ENCODE measurements around the gene CDC26.

DNA sequence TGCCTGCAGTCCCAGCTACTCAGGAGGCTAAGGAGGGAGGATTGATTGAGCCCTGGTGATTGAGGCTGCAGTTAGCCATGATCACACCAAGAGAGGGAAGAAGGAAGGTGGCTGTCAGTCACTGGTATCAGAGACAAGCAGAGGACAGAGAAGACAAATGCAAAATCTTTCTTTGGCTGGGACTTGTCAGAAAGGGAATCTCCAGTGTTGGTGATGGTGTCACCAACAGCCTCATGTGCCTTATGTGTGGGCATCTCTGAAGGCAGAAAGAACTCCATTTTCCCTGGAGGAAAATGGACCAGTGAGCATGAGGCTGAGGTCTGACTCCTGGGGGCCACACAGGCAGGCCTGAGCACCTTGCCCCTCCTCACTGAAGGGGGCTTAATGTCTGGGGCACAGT lies 39.9 kb upstream of the CDC26 start:
- no peak for TF ChIP-seq POLR2A (IDR thresholded peaks at IDR 0.05)
- no peak for TF ChIP-seq POLR2AphosphoS5 (IDR thresholded peaks at IDR 0.05)
